HG03159 (cell line): ENCODE data around the gene STXBP6.
"Not testable (repeated sequence)": the region's sequence is repeated elsewhere in the genome, so short reads cannot be mapped to it uniquely, and the experiment has no call there.

Experiments
- ATAC-seq: cut with Tn5 transposase; IDR thresholded peaks from one replicate; pipeline ENCODE4 v1.9.1; 2021; ENCODE audit warnings: mild to moderate bottlenecking, moderate library complexity; ENCODE audit not compliant: unreplicated experiment

The STXBP6 gene

DNA sequence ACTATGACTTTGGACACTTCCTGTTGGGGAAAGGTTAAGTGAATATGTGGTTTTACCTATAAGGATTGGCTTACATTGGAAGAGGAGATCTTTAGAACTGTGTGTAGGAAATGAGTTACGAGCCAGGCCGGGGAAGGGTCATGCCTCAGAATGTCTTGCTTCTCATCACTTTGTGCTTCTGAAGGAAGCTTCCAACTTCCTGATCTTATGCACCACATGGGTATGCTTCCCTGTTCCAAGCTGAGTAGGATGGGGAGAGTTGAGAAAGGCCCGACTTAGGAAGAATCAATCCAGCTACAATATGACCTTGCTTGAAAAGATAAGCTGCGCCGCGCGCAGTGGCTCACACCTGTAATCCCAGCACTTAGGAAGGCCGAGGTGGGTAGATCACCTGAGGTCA lies 59.9 kb downstream of the STXBP6 start:
- no peak for ATAC-seq

DNA sequence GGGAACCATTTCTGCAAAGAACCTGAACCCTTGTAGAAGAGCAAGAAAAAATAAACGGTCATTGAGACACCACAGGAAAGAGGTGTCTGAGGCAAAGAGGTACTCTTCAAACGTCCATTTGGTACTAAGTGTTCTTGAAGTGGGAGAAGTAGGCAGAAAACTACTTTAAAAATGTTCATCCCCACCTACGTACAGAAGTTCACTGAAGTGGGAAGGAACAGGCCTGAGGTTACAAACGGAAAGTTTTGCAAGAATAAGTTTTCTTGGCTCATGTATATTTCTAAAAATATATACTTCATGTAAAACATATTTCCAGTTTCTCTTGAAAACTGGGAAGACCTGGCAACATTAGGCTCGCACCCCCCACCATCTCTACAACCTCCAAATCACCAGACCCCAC lies 61.2 kb downstream of the STXBP6 start:
- no peak for ATAC-seq

DNA sequence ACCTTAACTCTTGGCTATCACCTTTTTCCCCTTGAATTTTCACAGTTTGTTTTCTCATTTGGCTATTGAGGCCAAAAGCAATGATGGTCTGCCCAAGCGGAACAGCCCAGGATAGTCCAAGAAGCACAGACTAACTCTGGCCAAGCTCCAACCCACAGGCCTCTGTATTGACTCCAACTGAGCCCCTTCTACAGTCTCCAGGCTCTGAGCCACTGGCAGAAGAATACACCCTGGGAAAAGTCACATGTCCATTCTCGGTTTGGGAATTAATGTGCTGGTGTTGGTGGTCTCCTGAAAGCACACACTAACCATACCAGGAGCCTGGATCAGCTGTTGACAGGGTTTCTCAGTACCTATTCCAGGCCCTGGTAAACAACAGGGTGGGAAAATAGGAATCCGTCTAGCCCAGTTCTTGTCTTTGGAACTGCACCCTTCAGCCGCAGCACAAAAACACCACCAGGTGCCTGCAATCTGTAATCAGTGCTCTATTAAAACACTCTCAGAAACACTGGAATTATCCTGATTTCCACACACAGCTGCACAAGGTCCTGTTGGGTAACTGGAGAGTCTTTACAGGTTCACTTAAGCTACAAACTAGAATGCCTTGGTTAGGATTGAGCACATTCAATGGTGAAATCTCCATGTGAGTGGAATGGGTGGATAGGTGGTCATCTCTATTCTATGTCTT lies 63.6 kb downstream of the STXBP6 start:
- no peak for ATAC-seq

DNA sequence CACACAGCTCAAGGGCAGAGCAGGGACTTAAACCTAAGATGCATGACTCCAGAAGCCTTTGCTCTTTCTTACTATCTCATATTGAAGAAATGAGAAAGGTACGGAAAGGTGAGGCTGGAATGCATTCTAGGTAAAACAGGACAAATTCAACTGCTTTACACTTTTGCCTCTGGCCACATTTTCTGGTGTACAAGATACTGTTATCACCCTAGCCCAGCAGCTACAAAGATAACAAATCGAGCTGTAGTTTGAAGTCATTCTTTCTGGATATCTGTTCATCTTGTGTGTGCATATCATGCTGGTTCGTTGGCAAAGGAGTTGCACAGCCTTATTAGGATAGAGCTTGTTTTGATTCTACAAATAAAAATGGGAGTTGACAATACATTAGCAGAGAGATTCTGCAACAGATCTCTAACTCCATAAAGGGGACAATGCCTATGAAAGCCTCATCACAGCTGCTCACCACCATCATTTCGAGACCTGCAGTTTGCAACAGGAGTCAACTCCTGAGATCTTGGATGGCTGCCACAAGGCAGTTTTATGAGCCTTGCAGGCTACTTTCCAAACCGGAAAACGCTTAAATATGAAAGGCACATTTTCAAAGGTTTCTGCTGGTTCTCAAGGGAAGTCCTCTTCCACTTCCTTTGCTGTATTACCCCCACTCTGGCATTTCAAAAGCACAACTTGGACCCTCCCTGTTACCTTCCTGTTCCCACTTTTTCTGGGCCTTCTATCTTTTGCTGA lies 64.9 kb downstream of the STXBP6 start:
- ATAC-seq, result no peak

DNA sequence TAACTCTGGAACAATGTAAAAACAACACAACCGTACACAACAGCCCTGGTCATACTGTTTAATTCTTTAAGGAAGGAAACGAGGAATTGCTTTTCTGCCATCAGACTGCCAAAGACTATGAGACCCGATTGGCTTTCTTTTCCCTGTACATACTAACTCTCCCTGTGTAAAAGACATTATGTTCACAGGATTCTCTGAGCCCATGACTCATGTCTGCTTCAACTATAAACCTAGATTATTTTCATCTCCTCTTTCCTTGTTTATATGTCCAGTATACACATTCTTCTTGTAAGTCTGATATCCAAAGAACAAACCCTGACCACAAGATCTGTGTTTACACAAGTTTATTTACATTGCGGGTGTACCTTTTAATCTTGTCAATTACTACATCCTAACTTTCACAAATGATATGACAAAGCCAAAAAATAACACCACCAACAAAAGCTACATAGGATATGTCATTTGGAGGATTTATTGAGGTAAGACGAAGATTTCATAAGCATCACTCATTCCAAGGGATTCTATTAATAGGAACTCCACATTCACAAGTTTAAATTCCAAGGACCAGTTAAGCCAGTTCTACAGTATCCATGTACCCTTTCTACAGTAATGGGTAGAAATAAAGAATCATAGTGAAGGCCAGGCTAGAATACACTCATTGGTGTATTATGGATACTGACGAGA lies 67.3 kb downstream of the STXBP6 start:
- no peak for ATAC-seq

DNA sequence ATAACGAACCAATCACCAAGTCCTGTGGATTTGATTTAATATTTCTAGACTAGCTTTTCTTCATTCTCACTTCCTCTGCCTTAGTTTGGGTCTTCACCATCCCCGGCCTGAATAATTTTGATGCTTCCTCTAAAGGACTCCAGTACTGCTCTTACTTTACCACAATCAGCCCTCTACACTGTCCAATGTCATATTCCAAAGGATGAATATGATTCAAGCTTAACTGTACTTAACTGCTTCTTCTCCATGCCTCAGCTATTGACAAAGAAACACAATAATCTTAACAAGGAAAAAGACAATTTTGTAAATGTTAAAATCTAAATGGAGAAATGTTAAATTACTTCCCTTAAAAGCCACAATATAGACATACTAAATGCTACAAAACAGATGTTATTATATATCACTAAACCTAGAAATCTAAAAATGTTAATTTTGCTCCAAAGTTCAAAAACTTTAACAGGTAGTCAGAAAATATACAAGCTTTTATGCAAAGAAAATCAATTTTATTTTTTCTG lies 70.2 kb downstream of the STXBP6 start:
- ATAC-seq, result no peak

DNA sequence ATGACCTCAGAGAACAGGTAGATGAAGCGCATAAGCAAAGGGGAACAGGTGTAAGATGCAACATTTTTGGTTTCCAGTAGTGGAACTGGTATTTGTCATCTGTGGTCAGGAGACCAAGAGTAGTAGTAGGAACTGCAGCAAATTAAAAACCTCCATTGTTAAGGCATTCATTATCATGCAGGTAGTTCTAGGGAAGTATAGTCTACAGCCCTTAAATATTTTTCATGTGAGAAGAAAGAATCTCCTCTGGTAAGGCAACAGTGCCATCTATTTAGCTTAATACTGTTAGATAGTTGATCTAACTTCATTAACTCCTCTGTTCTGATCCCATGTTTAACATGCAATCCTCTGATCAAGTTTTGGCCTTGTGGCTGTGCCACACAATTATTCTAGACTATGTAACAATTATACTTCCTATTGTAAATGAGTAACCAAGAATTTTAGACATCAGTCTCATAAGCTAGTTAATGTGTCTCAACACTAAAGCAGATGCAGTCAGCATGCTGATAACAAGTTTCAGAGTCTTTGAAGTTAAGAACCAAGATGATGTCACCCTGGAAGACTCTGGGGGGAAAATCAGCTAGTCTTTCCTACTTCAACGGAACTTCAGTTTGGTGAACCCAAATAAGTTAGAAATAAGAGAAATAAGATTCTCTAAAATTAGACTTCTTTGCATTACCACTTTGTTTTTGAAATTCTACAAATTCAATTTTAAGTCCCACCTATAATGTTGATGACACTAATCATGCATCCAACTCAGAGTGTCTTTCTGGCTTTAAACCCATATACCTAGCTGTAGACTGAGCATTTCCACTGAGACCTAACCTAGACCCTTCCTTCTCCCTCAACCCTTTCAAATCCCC lies 70.9 kb downstream of the STXBP6 start:
- ATAC-seq, result peak; percentile 88

DNA sequence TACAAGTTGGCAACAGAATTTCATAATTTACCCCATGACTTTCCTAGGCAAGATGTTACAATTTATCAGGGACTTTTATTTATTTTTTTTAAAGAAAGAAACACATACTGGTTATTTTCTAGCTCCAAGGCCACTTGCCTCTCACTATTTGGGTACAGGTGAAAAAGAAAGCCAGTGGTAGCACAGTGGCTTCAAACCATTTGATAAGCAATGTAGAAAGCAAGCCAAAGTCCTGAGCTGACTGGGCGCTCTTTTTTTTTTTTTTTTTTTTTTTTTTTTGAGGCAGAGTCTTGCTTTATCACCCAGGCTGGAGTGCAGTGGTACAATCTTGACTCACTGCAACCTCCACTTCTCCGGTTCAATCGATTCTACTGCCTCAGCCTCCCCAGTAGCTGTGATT lies 73.3 kb downstream of the STXBP6 start:
- ATAC-seq, result no peak

DNA sequence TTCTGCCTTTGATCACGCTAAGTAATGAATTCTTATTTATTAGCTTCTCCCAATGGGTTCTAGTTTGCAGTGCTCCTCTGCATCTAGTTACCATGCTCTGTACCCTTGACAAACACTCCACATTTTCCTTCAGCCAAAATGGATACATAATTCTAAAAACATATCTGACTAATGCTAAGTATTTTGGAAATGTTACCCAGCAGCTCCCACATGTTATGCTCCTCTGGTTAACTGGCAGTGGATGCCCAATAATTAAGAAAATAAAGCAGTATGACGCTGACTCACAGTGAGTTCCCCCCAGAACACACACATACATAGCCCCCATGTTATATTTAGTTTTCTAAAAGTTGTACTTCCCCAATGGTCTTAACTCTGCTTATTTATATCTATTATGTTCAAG lies 74.6 kb downstream of the STXBP6 start:
- no peak for ATAC-seq

DNA sequence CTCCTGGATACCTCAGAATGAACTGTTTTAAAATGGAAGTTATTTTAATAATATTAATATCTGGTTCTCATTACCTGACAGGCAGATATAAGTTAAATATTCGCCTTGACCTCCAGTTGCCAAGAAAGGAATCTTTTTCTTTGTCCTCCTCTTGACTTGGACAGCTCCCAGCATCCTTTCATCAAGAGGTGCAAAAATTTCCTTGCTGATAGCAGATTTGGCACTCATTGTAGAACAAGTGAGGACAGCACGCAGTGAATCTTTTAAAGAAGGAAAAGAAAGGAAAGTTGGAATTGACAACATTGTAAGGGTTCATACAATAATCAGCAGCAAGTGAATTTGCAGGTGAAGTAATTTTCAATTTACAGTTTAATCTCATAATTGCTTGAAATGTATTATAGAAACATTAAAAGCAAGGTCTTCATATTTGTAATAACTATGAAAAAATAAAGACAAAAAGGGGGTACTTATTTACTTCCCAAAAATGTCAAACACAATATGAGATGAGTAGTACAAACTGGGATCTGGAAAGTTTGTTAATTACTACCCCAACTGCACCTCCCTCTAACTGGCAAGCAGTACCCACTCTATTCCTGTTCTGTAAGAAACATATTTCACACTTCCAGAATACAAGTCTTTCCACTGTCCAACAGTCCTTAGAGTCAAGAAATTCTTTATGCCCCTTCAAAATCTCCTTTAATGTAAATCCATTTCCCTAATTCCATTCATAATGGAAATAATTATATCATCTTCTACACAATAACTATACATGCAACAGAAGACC lies 75.2 kb downstream of the STXBP6 start:
- ATAC-seq, result no peak

DNA sequence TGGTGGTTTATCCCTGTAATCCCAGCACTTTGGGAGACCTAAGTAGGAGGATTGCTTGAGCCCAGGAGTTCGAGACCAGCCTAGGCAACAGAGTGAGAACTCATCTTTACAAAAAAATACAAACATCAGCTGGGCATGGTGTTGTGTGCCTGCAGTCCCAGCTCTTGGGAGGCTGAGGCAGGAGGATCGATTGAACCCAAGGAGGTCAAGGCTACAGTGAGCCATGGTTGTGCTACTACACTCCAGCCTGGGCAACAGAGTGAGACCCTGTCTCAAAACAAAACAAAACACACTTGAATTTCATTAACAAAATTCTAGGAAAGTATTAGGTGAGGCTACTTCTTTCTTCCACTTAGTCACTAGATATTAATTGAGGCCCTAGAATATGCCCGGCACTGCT lies 77.1 kb downstream of the STXBP6 start:
- ATAC-seq, result no peak

DNA sequence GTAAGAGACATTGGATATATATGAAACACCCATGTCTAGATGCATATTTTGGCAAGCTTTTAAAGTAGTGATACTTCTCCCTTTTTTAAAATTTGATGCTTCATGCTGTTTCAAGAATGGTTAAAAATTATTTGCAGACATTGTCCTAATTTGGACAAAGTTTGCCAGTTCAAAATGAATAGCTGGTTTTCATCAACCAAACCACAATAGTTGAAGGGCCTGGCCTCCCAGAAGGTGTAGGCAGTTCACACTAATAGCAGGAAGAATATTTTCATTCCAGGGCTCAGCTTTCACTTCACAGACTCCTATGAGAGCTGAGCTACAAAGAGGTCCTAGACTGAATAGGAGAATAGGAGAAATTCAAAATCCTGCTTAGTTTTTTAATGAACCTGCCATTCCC lies 78.7 kb downstream of the STXBP6 start:
- no peak for ATAC-seq

DNA sequence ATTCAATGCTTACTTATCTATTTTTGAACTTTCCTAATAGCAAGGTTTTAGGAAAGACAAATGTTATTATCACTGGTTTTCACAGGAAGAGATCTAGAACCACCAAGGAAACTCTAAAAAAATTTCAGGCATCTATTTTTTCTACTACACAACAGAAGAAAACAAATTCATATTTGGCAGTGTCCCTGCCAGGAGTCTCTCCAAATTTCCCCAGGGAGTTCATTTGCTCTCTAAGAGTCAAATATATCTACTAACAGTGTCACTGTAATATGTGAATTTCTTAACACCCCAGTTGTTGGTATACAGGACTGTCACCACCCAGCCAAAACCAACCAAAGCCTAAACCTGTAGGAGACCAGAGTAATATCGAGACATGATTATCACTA lies 83.4 kb downstream of the STXBP6 start:
- no peak for ATAC-seq

DNA sequence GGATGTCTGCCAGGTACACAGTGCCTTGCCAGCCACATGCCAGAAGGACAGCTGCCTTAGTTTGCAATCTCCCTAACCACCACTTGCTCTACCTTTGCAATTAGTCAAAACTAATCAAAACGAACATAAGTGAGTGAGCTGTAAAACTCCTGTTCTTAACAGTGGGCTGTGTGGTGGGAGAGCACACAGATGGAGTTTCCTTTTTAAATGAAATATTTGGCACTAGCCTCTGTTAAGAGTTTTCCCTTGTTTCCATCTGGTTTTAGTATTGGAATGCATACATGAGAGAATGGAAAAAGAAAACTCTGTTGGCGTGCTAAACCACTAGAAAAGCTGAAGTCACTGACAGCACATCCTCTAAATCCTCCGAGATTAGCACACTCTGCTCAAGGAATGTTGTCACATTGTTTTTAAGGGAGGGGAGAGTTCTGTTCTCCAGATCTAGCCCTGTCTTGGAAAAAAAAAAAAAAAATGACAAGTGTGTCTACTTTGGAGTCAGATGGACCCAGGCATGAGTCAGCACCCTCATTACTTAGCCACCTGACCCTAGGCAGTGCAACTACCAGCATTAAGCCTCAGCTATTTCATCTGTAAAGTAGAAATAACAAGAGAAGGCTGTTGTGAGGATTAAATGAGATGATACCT lies 83.9 kb downstream of the STXBP6 start:
- no peak for ATAC-seq

DNA sequence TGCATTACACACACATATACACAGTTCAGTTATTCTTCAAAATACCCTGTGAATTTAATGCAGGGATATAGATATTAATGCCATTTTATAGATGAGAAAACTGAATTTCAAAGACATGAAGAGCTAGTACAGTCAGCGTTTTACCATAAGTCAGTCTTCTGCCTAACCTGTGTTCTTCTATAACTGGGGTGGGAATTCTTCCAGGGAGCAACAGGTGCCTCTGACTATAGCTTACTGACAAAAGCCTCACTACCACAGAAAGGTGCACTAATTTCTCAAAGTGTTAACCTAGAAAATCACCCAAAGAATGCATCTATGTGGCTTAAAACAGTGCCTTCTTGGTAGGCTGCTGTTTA lies 84.4 kb downstream of the STXBP6 start:
- no peak for ATAC-seq

DNA sequence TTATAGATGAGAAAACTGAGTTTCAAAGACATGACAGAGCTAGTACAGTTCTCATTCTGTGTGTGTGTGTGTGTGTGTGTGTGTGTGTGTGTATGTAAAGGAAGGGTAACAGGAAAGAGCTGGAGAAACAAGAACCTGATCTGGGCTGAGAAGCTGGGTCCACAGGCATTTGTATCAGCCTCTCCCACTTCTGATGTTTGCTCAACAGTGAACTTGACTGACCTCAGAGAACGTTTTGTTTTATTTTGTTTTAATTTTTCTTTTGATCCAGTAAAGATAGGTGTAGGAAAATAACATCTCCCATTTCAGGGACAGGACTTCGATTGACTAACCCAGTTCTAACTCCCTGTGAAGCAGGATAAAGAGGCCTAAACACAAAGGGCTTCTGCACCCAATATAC lies 85.4 kb downstream of the STXBP6 start:
- no peak for ATAC-seq

DNA sequence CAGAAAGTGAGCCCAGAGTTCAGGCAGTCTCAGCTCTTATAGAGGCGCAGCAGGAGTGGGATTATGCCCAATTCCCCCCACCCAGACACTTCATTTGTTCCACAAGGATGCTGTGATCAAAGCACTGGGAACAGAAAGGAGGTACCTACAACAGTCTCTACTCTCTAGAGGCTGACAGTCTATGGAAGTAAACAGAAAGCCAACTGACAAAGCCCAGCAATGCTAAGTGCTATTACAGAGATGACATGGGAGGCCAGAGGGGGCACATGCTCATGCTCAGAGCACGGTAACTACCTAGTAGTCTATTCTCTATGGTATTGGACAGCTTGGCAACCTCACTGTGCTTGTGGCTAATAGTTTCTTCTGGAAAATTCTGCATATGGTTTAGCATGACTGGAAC lies 85.9 kb downstream of the STXBP6 start:
- ATAC-seq, result no peak

DNA sequence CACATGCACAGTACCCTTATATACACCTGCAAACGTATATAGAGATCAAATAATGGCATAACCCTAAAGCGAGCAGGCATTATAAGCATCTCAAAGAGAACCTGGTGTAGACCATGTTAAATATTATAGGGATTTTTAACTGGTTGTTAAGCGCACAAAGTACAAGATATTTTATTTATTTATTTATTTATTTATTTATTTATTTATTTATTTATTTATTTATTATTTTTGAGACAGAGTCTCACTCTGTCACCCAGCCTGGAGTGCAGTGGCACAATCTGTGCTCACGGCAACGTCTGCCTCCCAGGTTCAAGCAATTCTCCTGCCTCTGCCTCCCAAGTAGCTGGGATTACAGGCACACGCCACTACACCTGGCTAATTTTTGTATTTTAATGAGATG lies 87.8 kb downstream of the STXBP6 start:
- ATAC-seq, result not testable (repeated sequence)

DNA sequence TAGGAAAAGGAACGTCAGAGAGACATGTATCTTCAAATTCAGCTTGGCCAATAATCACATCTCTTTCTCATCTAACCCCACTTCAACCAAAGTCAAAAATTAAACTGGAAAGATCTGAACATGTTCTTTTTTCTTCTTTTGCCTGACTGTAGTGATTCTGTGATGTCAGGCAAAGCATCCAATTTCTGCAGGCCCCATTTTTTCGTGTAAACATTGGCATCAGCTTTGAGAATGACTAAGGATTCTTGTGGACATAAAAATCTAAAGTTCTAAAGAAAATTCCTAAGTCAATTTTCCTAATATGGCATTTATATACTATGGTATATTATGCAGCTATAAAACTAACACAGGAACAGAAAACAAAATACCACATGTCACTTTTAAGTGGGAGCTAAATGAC lies 89.1 kb downstream of the STXBP6 start:
- ATAC-seq, result no peak

DNA sequence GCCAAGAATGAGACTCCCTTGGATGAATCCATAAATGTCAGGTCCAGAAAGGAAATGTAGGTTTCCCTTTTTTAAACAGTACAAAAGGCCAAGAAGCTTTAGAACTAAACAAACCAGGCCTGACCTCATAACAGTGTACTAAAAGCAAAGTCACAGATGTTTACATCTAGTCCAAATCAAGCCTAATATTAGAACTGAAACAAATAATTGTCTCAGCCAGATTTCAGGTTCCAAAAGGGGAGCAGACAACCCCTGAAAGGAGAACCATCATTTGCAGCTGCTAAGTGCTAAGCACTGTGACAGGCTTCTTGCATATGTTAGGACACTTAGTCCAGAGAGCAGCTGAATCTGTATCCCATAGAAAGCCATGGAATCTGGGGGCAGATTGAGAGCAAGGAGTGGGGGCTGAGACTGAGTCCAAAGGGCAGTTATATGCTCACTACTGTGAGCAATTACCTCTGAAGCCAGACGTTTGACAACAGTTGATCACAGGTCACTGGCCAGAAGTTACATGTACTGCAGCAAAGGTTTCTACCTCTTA lies 90.1 kb downstream of the STXBP6 start:
- ATAC-seq, result peak; percentile 80
